Fibroblast of lung (primary cell): Measurements from ENCODE around the gene GNG12. TPM values are rescaled to one million over a fixed set of nuclear protein-coding genes. Genes with fewer than 3 reads are reported as not detected.

Experiments used
- DNase-seq, 2 donors: peaks; one replicate each; pipeline versions ENCODE4 v3.0.0 to v3.0.0-alpha.2; 2010; ENCODE audit warnings: low read depth in 2 of 2
- H2AFZ ChIP-seq: 2 replicates; pipeline ENCODE4 v1.5.1; 2012; ENCODE audit warnings: low read length, control low read depth, inconsistent platforms
- H3K27ac ChIP-seq: 2 replicates; pipeline ENCODE4 v1.5.1; 2011; ENCODE audit warnings: low read length, control low read depth; ENCODE audit not compliant: insufficient read depth
- H3K27me3 ChIP-seq: 2 replicates; pipeline ENCODE4 v1.5.1; 2011; ENCODE audit warnings: mild to moderate bottlenecking, low read length; ENCODE audit not compliant: control insufficient read depth, insufficient read depth
- H3K36me3 ChIP-seq: 2 replicates; pipeline ENCODE4 v1.5.1; 2011; ENCODE audit warnings: low read length; ENCODE audit not compliant: control insufficient read depth, insufficient read depth
- H3K4me1 ChIP-seq: 2 replicates; pipeline ENCODE4 v1.5.1; 2011; ENCODE audit warnings: low read length; ENCODE audit not compliant: control insufficient read depth, insufficient read depth; ENCODE audit errors: extremely low read depth
- H3K4me2 ChIP-seq: 2 replicates; pipeline ENCODE4 v1.5.1; 2011; ENCODE audit warnings: low read length, control low read depth; ENCODE audit not compliant: insufficient read depth; ENCODE audit errors: extremely low read depth
- H3K4me3 ChIP-seq, 4 experiments: fragments of 200-600 bp in 1 of 4; sonication (generic) in 1 of 4; replicated peaks in 1 of 4; 2 replicates each; pipeline ENCODE4 v1.5.1; 2011 to 2016; ENCODE audit warnings: low read length in 4 of 4, low read depth in 3 of 4, mild to moderate bottlenecking in 3 of 4, control low read depth in 2 of 4, inconsistent platforms in 1 of 4, mixed read lengths in 1 of 4; ENCODE audit not compliant: insufficient read depth in 1 of 4; ENCODE audit errors: control extremely low read depth in 1 of 4
- H3K79me2 ChIP-seq: 2 replicates; pipeline ENCODE4 v1.5.1; 2012; ENCODE audit warnings: mild to moderate bottlenecking, low read length, inconsistent platforms; ENCODE audit not compliant: control insufficient read depth, insufficient read depth
- H3K9ac ChIP-seq: 2 replicates; pipeline ENCODE4 v1.5.1; 2011; ENCODE audit warnings: mild to moderate bottlenecking, low read length, control low read depth; ENCODE audit not compliant: insufficient read depth
- H3K9me3 ChIP-seq: 2 replicates; pipeline ENCODE4 v1.5.1; 2012; ENCODE audit warnings: low read depth, low read length; ENCODE audit not compliant: control insufficient read depth, insufficient read depth
- H4K20me1 ChIP-seq: 2 replicates; pipeline ENCODE4 v1.5.1; 2011; ENCODE audit warnings: low read length; ENCODE audit not compliant: control insufficient read depth, insufficient read depth; ENCODE audit errors: extremely low read depth
- EZH2 ChIP-seq: IDR thresholded peaks from 2 replicates; pipeline ENCODE4 v1.5.1; 2012; ENCODE audit warnings: low read length, control low read depth, mild to moderate bottlenecking; ENCODE audit errors: missing control alignments
- polyA plus RNA-seq, 2 donors: library from polyadenylated mRNA; depleted of rRNA in 1 of 2; stranded (reverse) in 1 of 2; unstranded in 1 of 2; fragments of >200 nt; gene quantifications; 2 replicates each; pipeline ENCODE4 v1.2.1, GENCODE V29; 2011 to 2012; ENCODE audit warnings: missing spikeins in 1 of 2
- total RNA-seq: library from RNA; depleted of rRNA; stranded (reverse); fragments of >200 nt; gene quantifications from 2 replicates; pipeline ENCODE4 v1.2.1, GENCODE V29; 2014
- TF ChIP-seq, protein P1 (sequence below), 2 donors: IDR thresholded peaks in 1 of 2; conservative IDR thresholded peaks in 1 of 2; 1 replicate in 1 of 2; 2 replicates in 1 of 2; pipeline ENCODE4 v1.5.1; 2011 to 2012; ENCODE audit warnings: low read length in 2 of 2, control low read depth in 1 of 2, inconsistent platforms in 1 of 2, low read depth in 1 of 2, mild to moderate bottlenecking in 1 of 2

Gene GNG12
- total and polyA plus RNA-seq, 2 donors (not counting 1 experiment from before 2014, with no cell fraction given), result 127 to 241 TPM

DNA sequence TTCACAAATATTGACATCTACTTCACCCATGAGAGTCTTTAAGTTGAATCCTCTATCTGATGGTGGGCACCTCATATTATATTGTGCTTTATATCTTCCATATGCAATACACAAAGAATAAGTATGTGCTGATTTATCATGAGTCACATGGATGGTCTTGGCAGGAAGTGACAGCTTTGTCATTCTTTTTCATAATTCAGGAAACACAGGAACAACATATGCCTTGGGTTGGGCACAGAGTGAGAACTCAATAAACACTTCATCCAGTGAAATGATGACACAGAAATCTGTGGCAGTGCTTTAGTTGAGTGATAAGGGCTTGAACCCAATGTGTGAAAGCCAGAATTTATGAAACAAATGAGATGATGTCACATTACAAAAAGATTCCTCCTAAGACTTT, 107.0 kb downstream of the GNG12 start:
- Histone ChIP-seq H3K27me3 (no peaks in the 10 kb centered on the region), H3K4me1 (peaks cover 30% of the 10 kb centered on the region), H3K9me3 (no peaks in the 10 kb centered on the region), H3K4me3 (no peak overlapping the region), H4K20me1 (no peaks in the 10 kb centered on the region), H2AFZ (no peak overlapping the region), H3K9ac (no peak overlapping the region), H3K27ac (no peak overlapping the region), H3K79me2 (peaks cover 6% of the 10 kb centered on the region), H3K4me2 (no peak overlapping the region), H3K36me3 (no peaks in the 10 kb centered on the region)
- peak in 1 of 2 donors; percentile 41 for DNase-seq
- TF ChIP-seq, protein P1, sequence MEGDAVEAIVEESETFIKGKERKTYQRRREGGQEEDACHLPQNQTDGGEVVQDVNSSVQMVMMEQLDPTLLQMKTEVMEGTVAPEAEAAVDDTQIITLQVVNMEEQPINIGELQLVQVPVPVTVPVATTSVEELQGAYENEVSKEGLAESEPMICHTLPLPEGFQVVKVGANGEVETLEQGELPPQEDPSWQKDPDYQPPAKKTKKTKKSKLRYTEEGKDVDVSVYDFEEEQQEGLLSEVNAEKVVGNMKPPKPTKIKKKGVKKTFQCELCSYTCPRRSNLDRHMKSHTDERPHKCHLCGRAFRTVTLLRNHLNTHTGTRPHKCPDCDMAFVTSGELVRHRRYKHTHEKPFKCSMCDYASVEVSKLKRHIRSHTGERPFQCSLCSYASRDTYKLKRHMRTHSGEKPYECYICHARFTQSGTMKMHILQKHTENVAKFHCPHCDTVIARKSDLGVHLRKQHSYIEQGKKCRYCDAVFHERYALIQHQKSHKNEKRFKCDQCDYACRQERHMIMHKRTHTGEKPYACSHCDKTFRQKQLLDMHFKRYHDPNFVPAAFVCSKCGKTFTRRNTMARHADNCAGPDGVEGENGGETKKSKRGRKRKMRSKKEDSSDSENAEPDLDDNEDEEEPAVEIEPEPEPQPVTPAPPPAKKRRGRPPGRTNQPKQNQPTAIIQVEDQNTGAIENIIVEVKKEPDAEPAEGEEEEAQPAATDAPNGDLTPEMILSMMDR (conservative IDR thresholded peaks at IDR 0.05 in 1 of 2, IDR thresholded peaks at IDR 0.05 in 1 of 2; ENCODE audit: low read depth in 1 of 2, low read length in 2 of 2), result no peak
- no peak for TF ChIP-seq EZH2

DNA sequence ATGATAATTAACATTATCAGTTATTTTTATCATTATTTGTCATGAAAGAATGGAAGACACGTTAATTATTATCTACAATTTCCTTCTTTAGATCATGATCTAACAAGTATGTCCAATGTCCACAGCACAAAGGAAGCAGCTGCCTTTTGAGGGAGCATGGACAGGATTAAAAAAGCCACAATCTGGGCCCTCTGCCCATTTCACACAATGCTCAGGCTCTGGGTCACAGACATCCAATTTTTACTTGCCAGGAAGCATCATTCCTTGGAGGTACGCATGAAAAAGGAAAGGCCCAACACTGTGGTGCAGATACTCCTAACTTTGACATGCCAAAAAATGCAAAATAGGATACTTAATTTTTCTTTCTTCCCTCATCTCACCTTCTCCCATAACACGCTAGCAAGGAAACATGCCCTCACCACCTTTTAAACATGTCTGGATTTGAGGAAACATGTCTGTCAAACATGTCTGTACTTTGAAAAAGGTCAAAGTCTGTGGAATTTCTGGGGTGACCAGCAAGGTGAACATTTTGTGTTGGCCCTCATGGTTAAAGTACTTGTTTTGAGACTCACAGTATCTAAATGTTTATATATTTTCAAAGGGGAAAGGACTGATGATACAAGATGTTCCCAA, 108.2 kb downstream of the GNG12 start:
- no peaks in the 10 kb centered on the region for H3K9me3 ChIP-seq
- DNase-seq, result peak; percentile 86 to 97
- peaks cover 30% of the 10 kb centered on the region for H3K4me1 ChIP-seq
- H3K27me3 ChIP-seq, result no peaks in the 10 kb centered on the region
- H4K20me1 ChIP-seq, result no peaks in the 10 kb centered on the region
- H3K36me3 ChIP-seq, result no peaks in the 10 kb centered on the region
- no peak overlapping the region for H3K9ac ChIP-seq
- peak overlapping the region; percentile 37 for H3K27ac ChIP-seq
- H2AFZ ChIP-seq, result no peak overlapping the region
- H3K4me2 ChIP-seq, result peak overlapping the region; percentile 60
- H3K4me3 ChIP-seq, result no peak overlapping the region
- no peak for TF ChIP-seq EZH2
- TF ChIP-seq, protein P1 (conservative IDR thresholded peaks at IDR 0.05 in 1 of 2, IDR thresholded peaks at IDR 0.05 in 1 of 2; ENCODE audit: low read depth in 1 of 2, low read length in 2 of 2), result no peak
- peaks cover 7% of the 10 kb centered on the region for H3K79me2 ChIP-seq

DNA sequence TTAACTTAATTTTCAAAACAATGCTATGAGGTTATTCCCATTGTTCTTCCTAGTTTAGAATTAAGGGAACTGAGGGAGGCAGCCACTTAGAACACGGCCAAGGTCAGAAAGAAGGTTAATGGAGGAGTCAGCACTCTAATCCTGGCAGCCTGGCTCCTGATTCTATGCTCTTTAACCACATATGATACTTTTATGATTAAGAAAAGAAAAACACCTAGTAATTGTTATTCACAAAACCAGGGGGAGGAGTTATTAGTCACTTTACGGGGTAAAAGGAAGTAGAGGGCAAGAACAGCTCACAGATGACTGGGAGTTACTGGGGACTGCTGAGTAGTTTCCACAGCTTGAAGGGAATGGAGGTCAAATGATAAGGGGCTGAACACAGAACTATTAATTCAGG, 109.6 kb downstream of the GNG12 start:
- Histone ChIP-seq H3K4me1 (peaks cover 30% of the 10 kb centered on the region), H4K20me1 (no peaks in the 10 kb centered on the region), H3K36me3 (no peaks in the 10 kb centered on the region), H3K27me3 (no peaks in the 10 kb centered on the region), H3K27ac (no peak overlapping the region), H3K4me2 (no peak overlapping the region), H2AFZ (no peak overlapping the region), H3K4me3 (no peak overlapping the region), H3K9ac (no peak overlapping the region), H3K79me2 (peaks cover 11% of the 10 kb centered on the region), H3K9me3 (no peaks in the 10 kb centered on the region)
- peak in 1 of 2 donors; percentile 87 for DNase-seq
- TF ChIP-seq EZH2, result no peak
- TF ChIP-seq, protein P1 (conservative IDR thresholded peaks at IDR 0.05 in 1 of 2, IDR thresholded peaks at IDR 0.05 in 1 of 2; ENCODE audit: low read depth in 1 of 2, low read length in 2 of 2), result no peak
